ENCODE results near the gene DPH7.
"Not testable (repeated sequence)": the region's sequence is repeated elsewhere in the genome, so short reads cannot be mapped to it uniquely, and the experiment has no call there.

Gene DPH7

DNA sequence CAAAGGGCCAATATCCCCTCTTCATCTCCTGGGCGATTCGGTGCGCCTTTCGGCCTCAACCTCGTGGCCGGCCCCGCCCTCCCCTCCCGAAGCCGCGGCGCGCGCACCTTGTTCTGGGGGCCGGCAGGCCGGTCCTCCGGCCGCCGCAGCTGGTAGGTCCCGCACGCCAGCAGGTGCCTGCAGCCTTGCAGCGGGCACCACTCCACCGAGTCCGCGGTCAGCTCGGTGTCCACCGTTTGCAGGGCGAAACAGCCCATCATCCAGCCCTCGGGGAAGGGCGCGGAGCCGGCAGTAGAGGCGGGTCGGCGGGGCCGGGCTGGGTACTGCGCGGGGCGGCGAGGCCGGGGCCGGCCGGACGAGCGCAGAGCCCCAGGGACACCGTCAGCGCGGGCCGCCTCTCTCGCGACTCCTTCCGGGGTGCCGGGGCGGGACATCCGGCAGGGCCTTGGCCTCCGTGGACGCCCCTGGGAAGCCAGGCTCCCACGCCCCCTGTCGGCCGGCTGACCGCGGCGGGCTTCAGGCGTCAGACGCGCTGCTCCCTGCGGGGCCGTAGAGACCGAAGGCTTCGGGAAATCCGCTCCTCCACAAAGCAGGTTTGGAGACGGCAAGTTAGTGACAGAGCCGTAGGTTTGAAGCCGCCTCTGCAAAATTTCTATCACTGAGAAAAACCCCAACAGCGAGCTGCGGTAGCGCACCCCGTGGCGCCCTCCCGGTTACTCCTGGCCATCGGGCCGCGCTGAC, at the start of gene DPH7:
Gene DPH7, minus strand, starts transcription at position 408 of the 741 bp plus-strand sequence. Its CDS starts 148 bp downstream, at position 260.
- Histone ChIP-seq H3K4me1 (ENCODE audit: insufficient read depth, low read length) (peaks cover 11% of the 10 kb centered on the region), H3K27me3 (ENCODE audit: insufficient read depth, low read length) (no peaks in the 10 kb centered on the region), H3K4me3 (ENCODE audit: low read length) (peak within 1 kb of the TSS; percentile 88), H3K9ac (ENCODE audit: low read depth, low read length) (peak within 1 kb of the TSS; percentile 90), H3K9me3 (ENCODE audit: insufficient read depth, low read depth, low read length) (no peaks in the 10 kb centered on the region), H3K27ac (ENCODE audit: low read length) (peak within 1 kb of the TSS; percentile 37), H3K36me3 (ENCODE audit: insufficient read depth, low read depth, low read length) (peaks cover 57% of the 10 kb centered on the region)

DNA sequence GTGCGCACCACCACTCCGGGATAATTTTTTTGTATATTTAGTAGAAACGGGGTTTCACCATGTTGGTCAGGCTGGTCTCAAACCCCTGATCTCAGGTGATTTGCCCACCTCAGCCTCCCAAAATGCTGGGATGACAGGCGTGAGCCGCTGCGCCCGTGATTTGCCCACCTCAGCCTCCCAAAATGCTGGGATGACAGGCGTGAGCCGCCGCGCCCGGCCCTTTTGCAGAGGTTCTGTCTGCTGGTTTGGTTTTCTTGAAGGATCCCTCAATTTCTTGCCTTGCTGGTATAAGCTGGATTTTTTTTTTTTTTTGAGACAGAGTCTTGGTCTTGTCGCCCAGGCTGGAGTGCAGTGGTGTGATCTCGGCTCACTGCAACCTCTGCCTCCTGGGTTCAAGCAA, 48.7 kb upstream of the DPH7 start:
- H3K27ac ChIP-seq (ENCODE audit: low read length); H3K9me3 ChIP-seq (ENCODE audit: insufficient read depth, low read depth, low read length); H3K27me3 ChIP-seq (ENCODE audit: insufficient read depth, low read length); H3K9ac ChIP-seq (ENCODE audit: low read depth, low read length); H3K4me3 ChIP-seq (ENCODE audit: low read length); H3K4me1 ChIP-seq (ENCODE audit: insufficient read depth, low read length); H3K36me3 ChIP-seq (ENCODE audit: insufficient read depth, low read depth, low read length): not testable (repeated sequence)

DNA sequence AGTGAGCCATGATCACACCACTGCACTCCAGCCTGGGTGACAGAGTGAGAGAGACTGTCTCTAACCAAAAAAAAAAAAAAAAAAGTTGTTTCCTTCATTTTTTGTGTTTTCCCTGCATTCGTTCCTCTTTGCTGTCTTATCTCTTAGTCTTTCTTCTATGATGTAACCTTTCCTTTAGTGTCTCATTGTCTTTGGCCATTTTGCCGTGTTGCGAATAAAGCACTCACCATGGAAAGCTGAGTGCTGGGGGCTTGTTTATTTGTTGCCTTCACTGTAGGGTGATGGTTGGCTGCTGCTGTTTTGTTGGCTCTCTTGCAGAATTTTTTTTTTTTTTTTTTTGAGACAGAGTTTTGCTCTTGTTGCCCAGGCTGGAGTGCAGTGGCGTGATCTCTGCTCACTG, 47.7 kb upstream of the DPH7 start:
- H3K4me3 ChIP-seq (ENCODE audit: low read length), result no peak overlapping the region

DNA sequence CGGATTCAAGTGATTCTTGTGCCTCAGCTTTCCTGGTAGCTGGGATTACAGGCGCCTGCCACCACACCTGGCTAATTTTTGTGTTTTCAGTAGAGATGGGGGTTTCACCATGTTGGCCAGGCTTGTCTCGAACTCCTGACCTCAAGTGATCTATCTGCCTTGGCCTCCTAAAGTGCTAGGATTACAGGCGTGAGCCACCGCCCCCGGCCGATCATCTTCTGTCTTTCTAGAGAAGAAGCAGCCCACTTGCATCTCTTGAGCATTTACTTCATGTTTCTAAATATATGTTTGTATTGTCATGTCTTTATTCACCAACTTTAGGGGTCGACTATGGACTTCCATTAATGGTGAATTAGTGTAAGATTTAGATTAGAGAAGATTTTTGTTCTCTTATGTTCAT, 43.5 kb upstream of the DPH7 start:
- H3K27ac ChIP-seq (ENCODE audit: low read length); H3K9ac ChIP-seq (ENCODE audit: low read depth, low read length): not testable (repeated sequence)
- H3K4me1 ChIP-seq (ENCODE audit: insufficient read depth, low read length), result peaks cover 10% of the 10 kb centered on the region; the same call in 1 of the 2 replicates

More for the DNA sequence above, 47.7 kb upstream of the DPH7 start:
- H3K27ac ChIP-seq (ENCODE audit: low read length), result no peak overlapping the region
- no peaks in the 10 kb centered on the region for H3K27me3 ChIP-seq (ENCODE audit: insufficient read depth, low read length)
- no peaks in the 10 kb centered on the region for H3K9me3 ChIP-seq (ENCODE audit: insufficient read depth, low read depth, low read length)
- no peaks in the 10 kb centered on the region for H3K4me1 ChIP-seq (ENCODE audit: insufficient read depth, low read length)
- no peak overlapping the region for H3K9ac ChIP-seq (ENCODE audit: low read depth, low read length)
- no peaks in the 10 kb centered on the region; the same call in 1 of the 2 replicates for H3K36me3 ChIP-seq (ENCODE audit: insufficient read depth, low read depth, low read length)

DNA sequence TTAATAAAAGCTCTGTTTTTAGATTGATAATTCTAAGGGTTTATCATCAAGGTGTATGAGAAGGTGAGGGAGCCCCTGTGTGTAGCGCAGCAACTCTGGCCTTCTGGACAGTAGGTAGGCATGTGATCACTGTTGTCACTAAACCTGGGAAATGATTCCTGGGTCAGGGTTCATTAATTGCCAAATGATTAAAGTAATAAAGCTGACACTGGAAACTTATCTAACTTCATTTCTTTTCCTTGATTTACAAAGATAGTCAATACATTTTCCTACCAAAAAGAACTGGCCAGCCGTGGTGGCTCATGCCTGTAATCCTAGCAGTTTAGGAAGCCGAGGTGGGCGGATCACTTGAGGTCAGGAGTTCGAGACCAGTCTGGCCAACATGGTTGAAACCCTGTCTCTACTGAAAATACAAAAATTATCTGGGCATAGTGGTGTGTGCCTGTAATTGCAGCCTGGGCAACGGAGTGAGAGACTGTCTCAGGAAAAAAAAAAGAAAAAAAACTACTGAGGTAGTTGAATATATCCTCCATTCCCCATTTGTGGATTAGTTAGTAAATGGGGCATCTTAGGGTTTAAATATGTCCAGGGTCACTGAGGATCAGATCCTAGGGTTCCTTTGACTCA, 42.5 kb upstream of the DPH7 start:
- no peak overlapping the region for H3K9ac ChIP-seq (ENCODE audit: low read depth, low read length)
- no peaks in the 10 kb centered on the region for H3K9me3 ChIP-seq (ENCODE audit: insufficient read depth, low read depth, low read length)
- H3K4me3 ChIP-seq (ENCODE audit: low read length), result no peak overlapping the region; the same call in 1 of the 2 replicates
- peaks cover 10% of the 10 kb centered on the region; the same call in 1 of the 2 replicates for H3K4me1 ChIP-seq (ENCODE audit: insufficient read depth, low read length)
- peaks cover 21% of the 10 kb centered on the region for H3K36me3 ChIP-seq (ENCODE audit: insufficient read depth, low read depth, low read length)
- no peak overlapping the region for H3K27ac ChIP-seq (ENCODE audit: low read length)
- H3K27me3 ChIP-seq (ENCODE audit: insufficient read depth, low read length), result no peaks in the 10 kb centered on the region

More for the DNA sequence above, 43.5 kb upstream of the DPH7 start:
- peaks cover 13% of the 10 kb centered on the region; the same call in 1 of the 2 replicates for H3K36me3 ChIP-seq (ENCODE audit: insufficient read depth, low read depth, low read length)
- H3K9me3 ChIP-seq (ENCODE audit: insufficient read depth, low read depth, low read length); H3K4me3 ChIP-seq (ENCODE audit: low read length); H3K27me3 ChIP-seq (ENCODE audit: insufficient read depth, low read length): not testable (repeated sequence)

DNA sequence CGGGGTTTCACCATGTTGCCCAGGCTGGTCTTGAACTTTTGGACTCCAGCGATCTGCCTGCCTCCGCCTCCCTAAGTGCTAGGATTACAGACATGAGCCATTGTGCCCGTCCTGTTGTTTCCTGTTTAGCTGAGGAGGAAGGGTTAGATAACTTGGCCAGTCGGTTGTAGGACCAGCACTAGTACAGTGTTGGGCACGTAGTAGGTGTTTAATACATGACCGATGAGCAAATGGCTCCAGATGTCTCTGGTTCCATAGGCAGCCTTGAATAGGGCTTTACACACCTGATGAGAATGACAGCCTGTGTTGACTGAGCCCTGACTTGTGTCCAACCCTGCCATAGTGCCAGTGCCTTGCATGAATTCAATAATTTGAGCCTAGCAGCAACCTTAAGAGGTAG, 41.9 kb upstream of the DPH7 start:
- peak overlapping the region; percentile 26; the same call in 1 of the 2 replicates for H3K4me3 ChIP-seq (ENCODE audit: low read length)
- no peak overlapping the region for H3K27ac ChIP-seq (ENCODE audit: low read length)
- peaks cover 26% of the 10 kb centered on the region for H3K36me3 ChIP-seq (ENCODE audit: insufficient read depth, low read depth, low read length)
- no peaks in the 10 kb centered on the region for H3K9me3 ChIP-seq (ENCODE audit: insufficient read depth, low read depth, low read length)
- peak overlapping the region; percentile 18; the same call in 1 of the 2 replicates for H3K9ac ChIP-seq (ENCODE audit: low read depth, low read length)
- H3K4me1 ChIP-seq (ENCODE audit: insufficient read depth, low read length), result peaks cover 10% of the 10 kb centered on the region; the same call in 1 of the 2 replicates
- H3K27me3 ChIP-seq (ENCODE audit: insufficient read depth, low read length), result no peaks in the 10 kb centered on the region

DNA sequence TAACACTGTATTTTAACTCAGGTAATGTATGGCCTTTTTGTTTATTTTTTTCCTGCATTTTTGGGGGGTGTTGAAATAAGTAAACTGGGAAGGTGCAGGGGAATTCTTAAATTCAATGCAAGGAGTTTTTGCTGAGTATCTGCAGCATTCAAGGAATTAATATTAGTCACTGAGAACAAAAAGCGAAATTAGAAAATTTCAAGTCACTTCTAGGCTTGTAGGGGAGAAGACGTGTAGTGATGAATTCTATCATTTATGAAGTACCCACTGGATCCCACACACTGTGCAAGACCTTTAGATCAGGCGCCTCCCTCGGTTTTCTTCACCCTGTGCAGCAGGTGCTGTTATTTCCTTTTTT, 41.3 kb upstream of the DPH7 start:
- Histone ChIP-seq H3K27me3 (ENCODE audit: insufficient read depth, low read length) (no peaks in the 10 kb centered on the region), H3K4me1 (ENCODE audit: insufficient read depth, low read length) (peaks cover 10% of the 10 kb centered on the region; the same call in 1 of the 2 replicates), H3K27ac (ENCODE audit: low read length) (no peak overlapping the region), H3K9ac (ENCODE audit: low read depth, low read length) (peak overlapping the region; percentile 94), H3K36me3 (ENCODE audit: insufficient read depth, low read depth, low read length) (peaks cover 32% of the 10 kb centered on the region), H3K9me3 (ENCODE audit: insufficient read depth, low read depth, low read length) (no peaks in the 10 kb centered on the region), H3K4me3 (ENCODE audit: low read length) (peak overlapping the region; percentile 95)

DNA sequence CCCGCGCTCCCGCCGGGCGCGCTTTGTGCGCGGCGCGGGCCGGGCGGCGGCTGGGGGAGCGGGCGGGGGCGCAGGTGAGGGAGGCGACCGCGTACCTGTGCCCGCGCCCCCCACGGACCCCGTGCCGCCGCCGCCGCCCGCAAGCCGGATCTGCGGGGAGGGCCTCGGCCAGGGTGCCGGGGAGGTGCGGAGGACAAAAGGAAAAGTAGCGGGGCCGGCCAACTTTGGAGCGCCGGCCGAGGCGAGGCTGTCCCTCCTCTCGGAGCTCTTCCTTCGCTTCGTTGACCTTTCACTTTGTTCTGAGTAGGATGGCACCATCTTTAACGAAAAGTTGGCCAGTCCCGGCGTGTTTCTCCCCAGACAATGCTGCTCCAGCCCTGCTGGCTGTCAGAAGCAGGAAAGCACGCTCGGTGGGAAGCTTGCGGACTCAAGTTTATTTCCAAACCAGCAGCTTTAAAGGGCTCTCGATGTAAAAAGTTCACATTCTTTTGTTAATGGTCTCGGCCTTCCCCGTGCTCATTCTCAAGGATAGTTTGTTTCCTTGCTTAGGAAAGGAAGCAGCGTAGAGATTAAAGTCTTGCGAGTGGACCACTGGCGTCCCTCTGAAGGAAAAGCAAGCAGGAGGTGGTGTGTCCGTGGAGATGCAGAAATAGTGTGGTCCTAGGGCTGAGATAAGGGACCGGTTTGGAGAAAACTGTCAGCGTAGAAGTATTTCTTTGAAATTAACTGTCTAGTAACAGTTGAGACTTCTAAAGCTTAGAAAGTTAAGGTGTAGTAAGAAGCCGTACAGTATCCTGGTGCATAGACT, 40.7 kb upstream of the DPH7 start:
- Histone ChIP-seq H3K27me3 (ENCODE audit: insufficient read depth, low read length) (no peaks in the 10 kb centered on the region), H3K27ac (ENCODE audit: low read length) (peak overlapping the region; percentile 21), H3K36me3 (ENCODE audit: insufficient read depth, low read depth, low read length) (peaks cover 37% of the 10 kb centered on the region), H3K4me1 (ENCODE audit: insufficient read depth, low read length) (peaks cover 10% of the 10 kb centered on the region; the same call in 1 of the 2 replicates), H3K9ac (ENCODE audit: low read depth, low read length) (peak overlapping the region; percentile 94), H3K4me3 (ENCODE audit: low read length) (peak overlapping the region; percentile 95), H3K9me3 (ENCODE audit: insufficient read depth, low read depth, low read length) (no peaks in the 10 kb centered on the region)

DNA sequence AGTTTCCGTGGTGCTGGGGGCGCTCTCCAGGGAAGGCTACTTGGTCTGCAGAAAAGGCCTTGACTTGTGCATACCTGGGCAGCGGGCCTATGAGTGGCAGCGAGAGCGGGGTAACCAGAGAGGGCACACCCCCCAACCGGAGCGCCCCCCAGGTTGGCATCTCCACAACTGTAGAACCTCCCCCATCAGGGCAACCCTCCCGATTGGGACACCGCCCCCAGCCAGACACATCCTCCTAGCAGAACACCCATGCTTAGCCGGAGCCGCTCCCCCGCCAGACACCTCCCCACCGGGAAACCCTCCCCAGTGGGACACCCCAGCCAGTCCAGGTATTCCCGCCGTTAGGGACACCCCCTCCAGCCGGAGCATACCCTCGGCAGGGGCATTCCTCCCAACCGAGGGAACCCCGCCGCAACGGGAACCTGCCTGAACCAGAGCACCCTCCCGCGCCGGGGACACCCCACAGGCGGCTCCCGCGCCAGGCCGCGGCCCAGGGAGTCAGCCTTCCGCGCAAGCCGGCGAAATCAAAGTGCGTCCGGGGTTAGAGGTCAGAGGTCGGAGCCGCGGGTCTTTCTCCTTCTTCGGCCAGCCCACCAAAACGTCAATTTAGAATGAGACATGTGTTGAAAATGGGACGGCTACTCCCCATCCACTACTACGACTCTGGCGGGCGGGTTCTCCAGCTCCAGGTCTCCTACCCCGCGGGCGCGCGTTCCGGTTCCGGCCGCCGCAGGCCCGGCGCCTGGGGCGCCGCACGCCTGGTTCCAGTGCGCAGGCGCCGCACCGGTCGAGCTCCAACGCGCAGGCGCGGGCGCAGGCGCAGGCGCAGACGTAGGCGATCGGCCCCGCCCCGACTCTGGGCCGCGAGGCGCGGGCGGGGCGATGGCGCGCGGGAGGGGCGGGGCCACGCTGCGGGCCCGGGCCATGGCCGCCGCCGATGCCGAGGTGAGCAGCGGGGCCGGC, 39.7 kb upstream of the DPH7 start, which contains the start of gene EHMT1:
Gene EHMT1, plus strand, starts transcription at position 901 of the 963 bp plus-strand sequence. Its CDS starts 24 bp downstream, at position 925.
- peaks cover 44% of the 10 kb centered on the region for H3K36me3 ChIP-seq (ENCODE audit: insufficient read depth, low read depth, low read length)
- H3K9ac ChIP-seq (ENCODE audit: low read depth, low read length), result peak within 1 kb of the TSS; percentile 95
- peaks cover 10% of the 10 kb centered on the region; the same call in 1 of the 2 replicates for H3K4me1 ChIP-seq (ENCODE audit: insufficient read depth, low read length)
- H3K9me3 ChIP-seq (ENCODE audit: insufficient read depth, low read depth, low read length), result no peaks in the 10 kb centered on the region
- no peaks in the 10 kb centered on the region for H3K27me3 ChIP-seq (ENCODE audit: insufficient read depth, low read length)
- peak within 1 kb of the TSS; percentile 99 for H3K27ac ChIP-seq (ENCODE audit: low read length)
- peak within 1 kb of the TSS; percentile 95 for H3K4me3 ChIP-seq (ENCODE audit: low read length)

DNA sequence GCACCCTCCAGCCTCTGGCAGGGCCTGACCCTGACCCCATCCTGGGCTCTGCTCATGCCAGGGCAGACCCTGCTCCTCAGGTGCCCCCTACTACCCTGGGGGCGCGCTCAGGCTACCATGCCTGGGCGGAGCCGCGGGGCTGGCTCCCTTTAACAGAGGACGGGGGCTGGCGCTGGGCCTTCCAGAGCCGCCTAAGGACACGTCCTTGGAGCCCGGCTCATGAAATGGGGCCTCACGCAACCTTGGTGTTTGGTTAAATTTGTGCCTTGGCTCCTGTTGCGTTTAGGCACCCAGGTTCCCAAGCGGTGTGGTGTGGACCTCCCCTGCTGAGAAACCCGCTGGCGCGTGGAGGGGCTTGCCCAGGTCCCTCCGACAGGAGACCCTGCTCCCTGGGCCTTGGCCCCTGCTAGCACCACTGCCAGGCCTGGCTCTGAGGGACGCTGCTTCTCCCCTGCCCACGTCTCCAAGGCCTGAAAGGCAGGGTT, 36.7 kb upstream of the DPH7 start:
- Histone ChIP-seq H3K9ac (ENCODE audit: low read depth, low read length) (no peak overlapping the region), H3K36me3 (ENCODE audit: insufficient read depth, low read depth, low read length) (peaks cover 35% of the 10 kb centered on the region), H3K9me3 (ENCODE audit: insufficient read depth, low read depth, low read length) (no peaks in the 10 kb centered on the region), H3K27ac (ENCODE audit: low read length) (no peak overlapping the region), H3K27me3 (ENCODE audit: insufficient read depth, low read length) (no peaks in the 10 kb centered on the region), H3K4me1 (ENCODE audit: insufficient read depth, low read length) (peaks cover 15% of the 10 kb centered on the region), H3K4me3 (ENCODE audit: low read length) (no peak overlapping the region)

All from iPS-20b (cell line).